HG02885 (cell line): ENCODE data around the gene PIH1D1.

Experiments used
- ATAC-seq: cut with Tn5 transposase; IDR thresholded peaks from one replicate; pipeline ENCODE4 v1.9.1; 2021; ENCODE audit warnings: mild to moderate bottlenecking; ENCODE audit not compliant: unreplicated experiment, poor library complexity

Gene PIH1D1

DNA sequence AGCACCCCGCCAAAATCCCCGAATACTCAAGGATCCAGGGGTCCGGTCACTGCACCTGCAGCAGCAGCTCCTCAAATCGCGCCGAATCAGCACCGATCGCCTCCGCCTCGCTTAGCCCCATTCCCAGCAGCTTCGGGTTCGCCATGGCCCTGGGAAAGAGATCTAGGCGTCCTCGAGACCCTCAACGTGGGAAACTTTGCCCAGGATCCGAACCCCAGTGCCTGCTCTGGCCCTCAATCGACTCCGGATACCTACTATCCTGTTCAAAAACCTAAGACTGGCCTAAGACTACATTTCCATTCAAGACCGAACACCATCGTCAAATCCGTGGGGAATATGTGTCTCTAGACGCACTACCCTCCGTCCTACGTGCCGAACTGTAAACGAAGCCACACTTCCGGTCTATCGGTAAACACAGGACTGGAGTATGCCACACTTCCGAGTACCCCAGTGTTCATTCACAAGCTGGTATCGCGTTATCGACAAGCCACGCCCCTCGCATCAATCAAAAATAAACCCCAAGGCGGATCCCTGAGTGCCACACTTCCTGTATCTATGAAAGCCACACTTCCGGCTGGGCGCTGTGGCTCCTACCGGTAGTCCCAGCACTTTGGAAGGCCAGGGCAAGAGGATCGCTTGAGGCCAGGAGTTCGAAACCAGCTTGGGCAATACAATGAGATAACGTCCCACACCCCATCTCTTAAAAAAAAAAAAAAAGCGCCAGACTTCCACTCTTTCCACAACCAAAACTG, at the start of gene PIH1D1:
Gene PIH1D1, minus strand, starts transcription at position 385 of the 752 bp plus-strand sequence. Its CDS starts 240 bp downstream, at position 145.
- ATAC-seq, result peak; percentile 61

GRCh38 chr19:49499030-49499670, 47.5 kb upstream of the PIH1D1 start:
- ATAC-seq, result no peak

DNA sequence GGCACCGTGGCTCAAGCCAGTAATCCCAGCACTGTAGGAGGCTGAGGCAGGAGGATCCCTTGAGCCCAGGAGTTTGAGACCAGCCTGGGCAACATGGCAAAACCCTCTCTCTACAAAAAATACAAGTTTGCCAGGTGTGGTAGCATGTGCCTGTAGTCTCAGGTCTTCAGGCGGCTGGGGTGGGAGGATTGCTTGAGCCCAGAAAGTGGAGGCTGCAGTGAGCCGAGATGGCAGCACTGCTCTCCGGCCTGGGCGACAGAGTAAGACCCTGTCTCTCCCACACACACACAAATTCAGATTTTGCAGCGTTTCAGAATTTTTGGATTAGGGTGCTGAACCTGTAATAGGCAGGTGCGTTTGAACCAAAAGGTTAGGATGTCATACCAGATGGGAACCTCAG, 46.9 kb upstream of the PIH1D1 start:
- no peak for ATAC-seq

DNA sequence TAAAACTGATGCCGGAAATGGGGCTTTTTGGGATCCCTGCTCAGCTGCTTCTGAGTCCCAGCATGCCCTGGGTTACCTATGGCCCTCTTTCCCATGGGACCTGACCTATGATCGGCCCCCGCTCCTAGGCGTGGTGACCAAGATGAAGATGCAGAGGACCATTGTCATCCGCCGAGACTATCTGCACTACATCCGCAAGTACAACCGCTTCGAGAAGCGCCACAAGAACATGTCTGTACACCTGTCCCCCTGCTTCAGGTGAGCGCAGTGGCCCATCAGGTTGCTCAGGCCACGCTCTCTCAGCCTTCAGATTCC, 46.1 kb upstream of the PIH1D1 start:
- no peak for ATAC-seq

- no peak for ATAC-seq
Measured at GRCh38 chr19:49497047-49497788, 45.6 kb upstream of the PIH1D1 start.

DNA sequence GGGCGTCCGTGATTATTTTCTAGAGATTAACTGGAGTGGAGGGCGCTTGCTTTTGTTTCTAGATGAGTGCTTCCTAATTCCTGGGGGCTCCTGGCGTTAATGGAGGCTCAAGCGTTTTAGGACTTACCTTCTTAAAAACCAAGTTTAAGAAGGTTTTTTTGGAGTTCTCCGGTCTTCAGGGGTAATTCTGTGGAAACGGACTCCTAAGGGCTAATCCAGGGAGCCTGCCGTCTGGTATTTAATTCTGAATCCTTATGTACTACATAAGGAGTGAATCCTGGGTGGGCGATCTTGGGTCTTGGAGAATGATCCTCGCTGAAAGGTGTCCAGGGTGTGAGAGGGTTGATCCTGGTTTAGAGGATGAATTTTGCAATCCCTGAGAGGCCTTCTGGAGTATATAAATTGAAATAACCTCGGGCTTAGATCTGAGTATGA, 45.0 kb upstream of the PIH1D1 start:
- ATAC-seq, result no peak

DNA sequence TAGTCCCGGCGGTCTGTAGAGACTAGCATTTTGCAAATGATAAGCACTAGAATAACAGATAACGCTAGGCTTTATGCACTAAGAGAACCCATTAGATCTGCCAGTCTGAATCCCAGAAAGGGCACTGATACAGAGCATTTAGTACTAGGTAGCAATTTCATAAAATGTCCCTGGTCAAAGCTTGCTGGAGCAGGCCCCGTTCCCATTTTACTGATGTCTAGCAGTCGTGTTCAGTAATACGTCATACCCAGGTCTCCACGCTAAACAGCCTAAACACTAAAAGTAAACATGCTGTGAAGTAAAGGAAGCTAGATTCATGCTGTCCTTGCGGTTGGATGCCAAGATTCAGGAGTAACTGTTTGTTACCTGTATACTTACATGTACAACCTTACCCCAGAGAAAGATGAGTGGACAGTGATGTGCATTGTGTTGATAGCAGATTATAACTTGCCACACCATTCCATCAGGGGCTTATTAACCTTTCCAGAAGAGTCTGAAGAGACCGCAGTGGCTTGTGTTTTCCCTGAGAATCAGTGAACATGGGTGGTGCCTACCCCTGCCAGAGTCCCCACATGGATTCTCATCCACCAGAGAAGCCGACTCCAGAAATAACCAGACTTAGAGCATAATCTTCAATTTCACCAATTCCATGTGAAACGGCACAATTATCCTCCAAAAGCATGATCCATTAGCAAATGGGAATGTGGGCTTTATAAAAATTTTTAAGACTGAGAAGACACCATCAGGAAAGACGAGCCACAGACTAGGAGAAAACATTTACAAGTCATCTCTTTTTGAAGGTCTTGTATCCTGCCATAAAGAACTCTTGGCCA, 41.2 kb upstream of the PIH1D1 start:
- ATAC-seq, result no peak

GRCh38 chr19:49491804-49492572, 40.4 kb upstream of the PIH1D1 start:
- no peak for ATAC-seq

GRCh38 chr19:49491030-49491803, 39.6 kb upstream of the PIH1D1 start:
- ATAC-seq, result no peak

GRCh38 chr19:49490287-49491029, 38.8 kb upstream of the PIH1D1 start:
- no peak for ATAC-seq

DNA sequence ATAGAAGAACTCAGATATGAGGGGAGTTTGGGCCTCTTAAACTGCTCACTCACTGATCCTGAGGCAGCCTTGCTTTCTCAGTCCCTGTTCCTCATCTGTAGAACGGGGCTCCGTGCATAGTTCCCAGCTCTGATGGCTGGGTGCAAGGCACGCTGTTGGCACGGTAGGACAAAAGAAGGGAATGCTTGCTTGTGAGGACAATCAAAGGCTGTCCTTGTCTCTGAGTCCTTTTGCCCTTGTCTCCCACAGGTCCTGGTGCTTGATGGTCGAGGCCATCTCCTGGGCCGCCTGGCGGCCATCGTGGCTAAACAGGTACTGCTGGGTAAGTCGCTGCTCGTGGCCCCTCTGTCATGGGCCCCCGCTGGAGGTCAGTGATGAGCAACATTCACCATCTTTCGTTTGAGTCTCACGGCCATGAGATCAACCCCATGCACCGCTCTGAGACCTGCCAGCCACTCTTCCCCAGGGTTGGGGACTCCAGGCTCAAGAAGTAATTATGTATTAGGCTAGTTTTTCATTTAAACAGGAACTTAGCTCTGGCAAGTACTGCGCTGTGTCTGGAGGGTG, 38.1 kb upstream of the PIH1D1 start:
- ATAC-seq, result no peak

- no peak for ATAC-seq
Measured at GRCh38 chr19:49488863-49489537, 37.4 kb upstream of the PIH1D1 start.

GRCh38 chr19:49488046-49488862, 36.6 kb upstream of the PIH1D1 start:
- no peak for ATAC-seq

DNA sequence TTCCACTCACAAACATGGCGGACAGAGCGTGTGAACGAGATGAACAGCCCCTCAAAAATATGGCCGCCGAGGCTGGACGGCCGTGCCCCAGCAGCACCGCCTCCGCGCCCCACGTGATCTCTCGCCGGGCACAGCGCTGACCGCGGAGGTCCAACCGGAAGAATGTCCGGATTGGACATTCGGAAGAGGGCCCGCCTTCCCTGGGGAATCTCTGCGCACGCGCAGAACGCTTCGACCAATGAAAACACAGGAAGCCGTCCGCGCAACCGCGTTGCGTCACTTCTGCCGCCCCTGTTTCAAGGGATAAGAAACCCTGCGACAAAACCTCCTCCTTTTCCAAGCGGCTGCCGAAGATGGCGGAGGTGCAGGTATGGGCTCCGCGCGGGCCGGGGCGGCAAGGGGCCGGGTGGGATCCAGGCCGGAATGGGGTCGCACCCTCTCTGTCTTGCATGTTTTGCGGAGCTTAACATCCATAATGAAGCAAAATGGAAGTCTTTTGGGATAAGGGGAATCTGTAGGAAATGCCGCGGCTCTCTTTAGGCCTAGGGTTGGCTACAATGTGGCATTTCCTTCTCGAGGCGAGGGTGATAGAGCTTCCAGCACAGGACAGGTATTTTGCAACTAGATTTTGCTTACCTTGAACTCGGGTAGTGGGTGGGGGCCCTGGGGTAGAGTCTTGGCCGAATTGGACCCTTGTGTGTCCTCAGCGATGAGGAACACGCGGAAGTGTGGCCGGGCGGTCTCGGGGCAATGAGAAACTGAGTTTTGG, 35.8 kb upstream of the PIH1D1 start, which contains the start of gene RPL13A:
Gene RPL13A, plus strand, starts transcription at position 332 of the 769 bp plus-strand sequence. Its CDS starts 22 bp downstream, at position 354.
- ATAC-seq, result peak; percentile 93

GRCh38 chr19:49486710-49487276, 35.2 kb upstream of the PIH1D1 start:
- ATAC-seq, result no peak
